HG02884 (cell line): ENCODE results near the gene HOXA11.

Source experiments
- ATAC-seq: cut with Tn5 transposase; IDR thresholded peaks from one replicate; pipeline ENCODE4 v1.9.1; 2021; ENCODE audit warnings: mild to moderate bottlenecking, moderate library complexity; ENCODE audit not compliant: unreplicated experiment

Gene HOXA11

GRCh38 chr7:27182285-27182841 is 2.7 kb downstream of the HOXA11 start:
- no peak for ATAC-seq

GRCh38 chr7:27181795-27182275 is 3.2 kb downstream of the HOXA11 start:
- ATAC-seq: no peak

DNA sequence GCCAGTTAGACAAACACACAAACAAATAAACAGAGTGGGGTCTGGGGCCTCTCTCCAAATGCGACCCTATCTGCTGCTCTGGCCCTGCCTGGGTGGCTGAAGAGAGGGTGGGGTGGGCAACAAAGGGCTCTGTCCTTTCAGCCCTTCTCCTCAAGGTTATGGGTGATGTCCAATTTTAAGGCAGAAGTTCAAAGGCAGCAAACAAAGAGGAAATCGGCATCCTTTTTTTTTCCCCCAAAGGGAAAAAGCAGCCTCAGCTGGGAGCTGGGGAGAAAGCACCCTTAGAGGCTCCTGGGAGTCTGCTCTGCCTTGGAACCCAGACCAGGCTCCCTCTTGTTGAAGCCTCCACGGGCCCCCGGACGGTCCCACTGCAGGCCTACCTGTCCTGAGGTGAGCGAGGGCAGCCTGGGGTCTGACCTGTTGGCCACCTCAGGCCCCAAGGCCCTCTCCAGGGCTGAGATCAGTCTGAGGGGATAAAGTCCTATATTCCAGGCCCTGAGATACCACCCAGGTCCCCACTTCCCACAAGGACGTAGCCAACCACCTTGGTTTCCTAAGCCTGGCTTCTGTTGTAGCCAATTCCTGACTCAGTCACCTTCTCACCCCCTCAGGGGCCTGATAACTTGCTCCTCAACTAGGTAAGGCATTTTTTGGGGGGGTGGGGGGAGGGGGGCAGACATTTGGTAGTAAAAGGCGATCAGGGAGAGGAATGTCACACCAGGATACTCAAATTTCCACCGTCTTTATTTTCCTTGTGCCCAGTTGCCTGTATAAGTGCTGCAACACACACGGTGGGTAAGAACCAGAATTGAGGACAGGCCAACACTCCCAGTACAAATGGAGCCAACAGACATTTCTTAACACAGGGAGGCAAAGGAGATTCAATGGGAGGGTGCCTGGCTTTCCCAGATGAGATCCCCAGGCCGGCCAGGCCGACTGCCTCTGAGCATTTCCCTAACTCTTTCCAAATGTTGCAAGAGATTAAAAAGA is 4.3 kb downstream of the HOXA11 start:
- no peak for ATAC-seq

DNA sequence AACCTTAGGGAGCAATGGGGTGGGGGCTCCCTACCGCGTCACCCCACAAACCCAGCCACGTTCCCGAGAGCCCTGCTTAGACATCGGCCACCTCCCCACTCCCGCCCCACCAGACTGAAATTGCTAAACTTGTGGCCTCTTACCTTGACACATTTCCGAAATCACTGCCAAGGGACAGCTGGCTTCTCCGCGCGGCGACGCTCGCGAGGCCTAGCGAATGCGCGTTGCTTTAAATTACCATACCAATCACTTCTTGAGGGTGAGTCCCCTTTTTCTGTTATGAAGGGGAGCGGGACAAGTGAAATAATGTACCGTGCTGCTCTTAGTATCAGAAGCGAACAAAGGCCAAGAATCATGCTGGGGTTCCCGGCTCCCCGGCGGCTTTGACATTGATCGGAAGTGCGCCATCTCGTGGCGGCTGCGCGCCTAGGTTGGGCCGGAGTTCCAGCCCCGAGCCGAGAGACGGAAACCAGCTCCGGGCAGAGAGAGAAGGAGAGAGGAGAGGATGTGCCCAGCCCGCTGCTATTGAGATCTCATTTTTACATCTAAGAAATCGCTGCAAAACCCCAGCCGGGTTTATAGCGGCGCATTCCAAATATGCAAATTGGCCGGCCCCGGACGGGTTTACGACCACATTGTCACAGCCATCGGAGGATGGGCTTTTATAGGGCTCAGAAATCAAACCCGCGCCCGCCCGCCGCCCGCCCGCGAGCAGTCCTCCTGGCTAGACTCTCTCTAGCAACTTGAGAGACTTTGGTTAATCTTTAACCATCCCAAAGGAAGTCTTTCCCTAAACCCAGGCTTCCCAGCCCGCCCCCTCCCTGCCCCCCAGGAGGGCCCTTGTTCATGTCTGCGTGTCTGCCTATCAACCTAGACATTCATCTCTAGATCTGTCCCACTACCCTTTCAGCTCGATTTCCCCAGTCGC is 5.3 kb downstream of the HOXA11 start:
- ATAC-seq: no peak

DNA sequence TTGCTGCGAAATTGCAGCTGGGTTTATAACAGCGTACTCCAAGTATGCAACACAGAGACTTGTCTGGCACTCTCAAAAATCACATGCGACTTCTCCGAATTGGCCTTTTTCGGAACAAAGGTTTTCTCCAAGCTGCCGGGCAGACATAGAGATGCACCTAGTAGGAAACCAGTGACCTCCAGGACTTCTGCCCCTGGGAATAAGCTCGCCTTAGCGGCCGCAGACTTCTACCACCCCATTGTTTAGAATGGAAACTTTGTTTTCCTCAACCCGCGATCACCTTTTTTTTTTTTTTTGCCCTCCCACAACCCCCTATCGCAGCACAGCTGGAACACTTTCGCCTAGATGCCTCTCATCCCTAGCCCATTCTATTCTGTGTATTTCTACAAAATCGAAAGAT is 6.0 kb downstream of the HOXA11 start:
- ATAC-seq: no peak

DNA sequence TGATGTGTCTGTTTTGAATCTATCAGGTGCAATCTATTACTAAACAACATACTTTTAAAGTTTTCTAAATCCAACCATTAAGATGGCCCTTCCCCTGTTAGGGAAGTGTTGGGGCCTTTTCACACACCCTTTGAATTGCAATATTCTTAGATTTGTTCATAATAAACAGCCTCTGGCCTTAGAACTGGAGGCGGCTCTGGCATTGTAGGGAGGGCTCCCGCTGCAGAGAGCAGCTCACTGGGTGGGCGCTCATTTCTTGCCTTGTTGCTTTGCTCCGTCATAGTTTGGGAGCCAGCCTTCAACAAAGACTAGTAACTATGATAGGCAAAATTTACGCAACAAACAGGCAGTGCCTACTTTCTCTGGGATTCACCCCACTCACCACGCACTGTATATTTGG is 6.7 kb downstream of the HOXA11 start:
- ATAC-seq: no peak

GRCh38 chr7:27177795-27178320 is 7.2 kb downstream of the HOXA11 start:
- ATAC-seq: no peak

DNA sequence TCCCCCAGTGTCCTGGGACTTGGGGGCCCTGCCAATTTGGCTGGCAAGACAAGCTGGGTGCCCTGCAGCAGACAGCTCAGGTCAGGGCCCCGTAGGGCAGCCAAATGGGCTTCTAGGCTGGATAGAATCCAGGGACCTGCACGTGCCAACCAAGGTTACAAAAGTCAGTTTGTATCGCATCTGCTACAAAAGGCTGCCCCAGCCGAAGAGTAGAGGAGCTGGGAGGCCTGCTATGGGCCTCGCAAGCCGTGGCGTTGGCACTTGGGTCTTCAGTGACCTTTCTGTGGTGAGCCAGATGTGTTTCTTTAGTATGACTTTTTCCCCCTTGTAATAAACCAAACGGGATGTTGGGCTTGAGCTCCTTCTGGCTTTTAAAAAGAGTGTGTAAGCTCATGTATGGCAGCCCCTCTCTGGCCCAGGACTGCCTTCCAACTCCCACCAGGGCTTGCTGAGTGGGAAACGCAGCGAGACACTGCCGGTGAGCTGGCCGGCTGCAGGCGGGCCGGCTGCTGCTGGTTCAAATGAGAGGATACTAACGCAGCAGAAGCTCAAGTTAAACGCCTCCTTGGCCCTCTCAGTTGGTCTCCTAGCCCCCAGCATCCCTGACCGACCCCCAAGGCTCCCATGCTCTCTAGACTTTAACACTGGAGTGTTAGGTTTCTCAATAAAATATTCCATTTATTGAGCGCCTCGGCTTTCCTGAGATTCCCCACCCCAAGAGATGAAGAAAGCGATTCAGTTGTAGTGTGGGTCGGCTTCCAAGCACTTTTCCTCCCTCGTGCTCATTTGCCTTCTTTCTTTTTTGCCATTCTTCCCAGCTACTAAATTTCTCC is 7.9 kb downstream of the HOXA11 start:
- no peak for ATAC-seq

DNA sequence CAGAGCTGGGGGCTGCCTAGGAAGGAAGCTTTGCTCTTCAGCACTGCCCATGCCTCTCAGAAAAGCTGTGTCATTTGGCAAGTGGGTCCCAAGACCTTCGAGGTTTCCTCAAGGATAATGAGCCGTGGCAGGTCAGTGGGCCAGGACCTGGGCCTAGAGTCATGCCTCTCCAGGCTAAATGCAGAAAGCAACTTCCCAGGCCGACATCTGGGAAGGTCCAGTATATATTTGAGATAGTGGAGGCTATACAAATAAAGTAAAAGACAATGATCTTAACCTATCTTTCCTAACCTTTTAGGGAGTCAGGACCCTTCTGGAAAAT is 8.5 kb downstream of the HOXA11 start:
- ATAC-seq: no peak

DNA sequence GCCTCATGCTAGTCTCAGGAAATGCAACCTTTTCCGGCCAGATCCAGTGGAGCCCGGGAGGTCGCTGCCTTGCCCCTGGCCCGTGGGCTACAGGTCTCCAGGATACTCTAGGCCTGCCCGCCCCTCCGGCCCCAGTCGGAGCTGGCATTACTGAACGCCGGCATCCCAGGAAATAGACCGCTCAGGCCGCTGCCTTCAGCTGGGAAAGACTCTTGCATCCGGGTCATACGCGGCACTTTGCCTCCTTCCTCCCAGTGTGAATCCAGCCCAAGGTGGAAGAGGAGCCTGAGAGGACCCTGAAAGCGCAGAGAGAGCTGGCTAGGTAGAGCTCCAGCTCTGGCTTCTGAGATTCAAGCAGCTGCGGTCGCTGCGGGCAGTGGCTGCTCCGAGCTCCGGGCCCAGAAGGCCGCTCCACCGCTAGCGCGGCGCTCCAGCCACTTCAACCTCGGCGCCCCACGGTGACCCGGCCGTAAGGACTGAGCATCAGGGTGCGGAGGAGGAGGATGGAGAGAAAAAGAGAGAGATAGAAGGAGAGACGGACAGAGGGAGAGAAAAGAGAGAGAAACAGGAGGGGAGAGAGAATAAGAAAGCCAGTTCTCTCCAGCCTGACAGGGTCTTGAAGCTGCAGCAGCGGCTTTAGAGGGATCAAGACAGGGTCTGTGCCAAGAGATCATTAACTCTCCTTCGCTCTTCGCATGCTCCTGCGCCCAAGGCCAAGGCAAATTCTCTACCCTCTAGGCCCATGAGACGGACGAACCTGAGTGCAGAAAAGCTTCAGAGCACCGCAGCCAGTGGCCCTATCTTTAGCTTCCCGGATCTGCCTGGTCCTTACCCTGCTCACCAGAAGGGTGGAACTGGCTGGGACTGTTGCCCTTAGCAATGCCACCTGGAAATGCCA is 9.2 kb downstream of the HOXA11 start:
- ATAC-seq: no peak

- no peak for ATAC-seq
Observed at GRCh38 chr7:27174874-27175625, 10.0 kb downstream of the HOXA11 start.

GRCh38 chr7:27173956-27174873 is 10.8 kb downstream of the HOXA11 start, which contains the start of gene HOXA10:
Gene HOXA10 (minus strand): TSS chr7:27174320. CDS start chr7:27174306, 14 bp downstream.
- ATAC-seq: no peak

- no peak for ATAC-seq
Observed at GRCh38 chr7:27173511-27173955, 11.5 kb downstream of the HOXA11 start.

GRCh38 chr7:27172823-27173510 is 12.1 kb downstream of the HOXA11 start:
- no peak for ATAC-seq

- ATAC-seq: no peak
Observed at GRCh38 chr7:27172315-27172774, 12.7 kb downstream of the HOXA11 start.

GRCh38 chr7:27171637-27172314 is 13.3 kb downstream of the HOXA11 start:
- no peak for ATAC-seq
